SK-N-MC (cell line): ENCODE data around the gene GSK3A.

Experiments
- DNase-seq: peaks from one replicate; pipeline ENCODE4 v3.0.0-alpha.2; 2011; ENCODE audit warnings: low read depth, low spot score
- H3K27ac ChIP-seq: fragments of 200-600 bp; sonication (generic); 2 replicates; pipeline ENCODE4 v1.5.1; 2016; ENCODE audit warnings: mixed run types
- H3K36me3 ChIP-seq: fragments of 200-600 bp; sonication (generic); 2 replicates; pipeline ENCODE4 v1.6.1; 2017; ENCODE audit warnings: antibody characterized with exemption, low read length, mixed read lengths; ENCODE audit not compliant: insufficient read depth
- H3K4me3 ChIP-seq: fragments of 200-600 bp; sonication (generic); 2 replicates; pipeline ENCODE4 v1.5.1; 2016
- H3K9ac ChIP-seq: fragments of 200-600 bp; sonication (generic); 2 replicates; pipeline ENCODE4 v1.8.0; 2017; ENCODE audit warnings: mixed run types, mixed read lengths; ENCODE audit not compliant: insufficient read length
- H3K9me3 ChIP-seq: fragments of 200-600 bp; sonication (generic); 2 replicates; pipeline ENCODE4 v1.6.1; 2017; ENCODE audit warnings: low read depth, mild to moderate bottlenecking, antibody characterized with exemption, low read length, moderate library complexity, mixed read lengths
- EZH2 ChIP-seq: fragments of 200-600 bp; sonication (generic); IDR thresholded peaks from one replicate; pipeline ENCODE4 v1.6.1; 2017; ENCODE audit warnings: antibody characterized with exemption
- FOXP2 ChIP-seq: optimal IDR thresholded peaks from 2 replicates; pipeline ENCODE3; 2011; ENCODE audit warnings: mild to moderate bottlenecking, moderate library complexity; ENCODE audit not compliant: insufficient read depth; ENCODE audit errors: extremely low read length, control extremely low read depth
- POLR2AphosphoS5 ChIP-seq: IDR thresholded peaks from 2 replicates; pipeline ENCODE4 v1.6.1; 2012; ENCODE audit warnings: mild to moderate bottlenecking, low read depth, low read length, borderline replicate concordance

GSK3A gene

GRCh38 chr19:42229301-42229854, 13.0 kb downstream of the GSK3A start:
- H3K4me3 ChIP-seq, result no peak overlapping the region
- no peak for DNase-seq
- peak overlapping the region; percentile 62 for H3K27ac ChIP-seq
- no peak; the same call in 1 of the 2 replicates for TF ChIP-seq POLR2AphosphoS5
- no peak for TF ChIP-seq FOXP2
- TF ChIP-seq EZH2, result no peak
- no peak overlapping the region for H3K9ac ChIP-seq
- H3K36me3 ChIP-seq, result peaks cover 82% of the 10 kb centered on the region
- no peaks in the 10 kb centered on the region for H3K9me3 ChIP-seq

- TF ChIP-seq POLR2AphosphoS5, result no peak
- H3K27ac ChIP-seq, result no peak overlapping the region
- no peak overlapping the region for H3K4me3 ChIP-seq
- no peaks in the 10 kb centered on the region for H3K9me3 ChIP-seq
- no peak for DNase-seq
- H3K9ac ChIP-seq, result no peak overlapping the region
- peaks cover 79% of the 10 kb centered on the region for H3K36me3 ChIP-seq
These were observed 13.8 kb downstream of the GSK3A start for GRCh38 chr19:42228641-42229040.

- Histone ChIP-seq H3K9me3 (no peaks in the 10 kb centered on the region), H3K27ac (no peak overlapping the region), H3K36me3 (peaks cover 65% of the 10 kb centered on the region), H3K9ac (no peak overlapping the region), H3K4me3 (no peak overlapping the region)
- DNase-seq, result no peak
- TF ChIP-seq EZH2, result no peak
- no peak for TF ChIP-seq FOXP2
- no peak for TF ChIP-seq POLR2AphosphoS5
These were observed 15.5 kb downstream of the GSK3A start for GRCh38 chr19:42226886-42227285.

GRCh38 chr19:42225718-42226292, 16.6 kb downstream of the GSK3A start:
- Histone ChIP-seq H3K9ac (no peak overlapping the region), H3K9me3 (no peaks in the 10 kb centered on the region), H3K4me3 (no peak overlapping the region), H3K36me3 (peaks cover 54% of the 10 kb centered on the region), H3K27ac (no peak overlapping the region)
- TF ChIP-seq POLR2AphosphoS5, result no peak
- no peak for TF ChIP-seq FOXP2
- no peak for TF ChIP-seq EZH2
- no peak for DNase-seq

- TF ChIP-seq FOXP2, result no peak
- TF ChIP-seq EZH2, result no peak
- TF ChIP-seq POLR2AphosphoS5, result no peak
- H3K9me3 ChIP-seq, result no peaks in the 10 kb centered on the region
- no peak overlapping the region for H3K4me3 ChIP-seq
- DNase-seq, result no peak
- no peak overlapping the region for H3K9ac ChIP-seq
- no peak overlapping the region for H3K27ac ChIP-seq
- peaks cover 50% of the 10 kb centered on the region; the same call in 1 of the 2 replicates for H3K36me3 ChIP-seq
These were observed 17.3 kb downstream of the GSK3A start for GRCh38 chr19:42224940-42225717.

GRCh38 chr19:42220751-42221097, 21.7 kb downstream of the GSK3A start:
- Histone ChIP-seq H3K9ac (peak overlapping the region; percentile 88), H3K27ac (no peak overlapping the region), H3K9me3 (no peaks in the 10 kb centered on the region), H3K36me3 (peaks cover 21% of the 10 kb centered on the region; the same call in 1 of the 2 replicates), H3K4me3 (peak overlapping the region; percentile 89)
- TF ChIP-seq POLR2AphosphoS5 (no peak), EZH2 (no peak)
- DNase-seq, result no peak

GRCh38 chr19:42219812-42220750, 22.3 kb downstream of the GSK3A start, which contains the start of gene ZNF526:
Gene ZNF526, plus strand, starts transcription at chr19:42220312. Its CDS starts 4,092 bp downstream, at chr19:42224404.
- peak within 1 kb of the TSS; percentile 85 for H3K27ac ChIP-seq
- peak; percentile 88 for DNase-seq
- TF ChIP-seq POLR2AphosphoS5, result peak; percentile 97
- TF ChIP-seq EZH2, result no peak
- H3K9ac ChIP-seq, result peak within 1 kb of the TSS; percentile 88
- no peaks in the 10 kb centered on the region for H3K9me3 ChIP-seq
- peaks cover 18% of the 10 kb centered on the region; the same call in 1 of the 2 replicates for H3K36me3 ChIP-seq
- peak within 1 kb of the TSS; percentile 89 for H3K4me3 ChIP-seq
